G401 (cell line): ENCODE measurements around the gene HDAC7. TPM values are rescaled to one million over a fixed set of nuclear protein-coding genes. Genes with fewer than 3 reads are reported as not detected.
"Not testable (repeated sequence)": the region's sequence is repeated elsewhere in the genome, so short reads cannot be mapped to it uniquely, and the experiment has no call there.

ENCODE experiments used
- DNase-seq: peaks from one replicate; pipeline ENCODE4 v3.0.0-alpha.2; 2015; ENCODE audit warnings: low spot score
- in situ Hi-C: cut with HindIII; loops from 2 replicates; pipeline ENCODE4 v1.10.0; 2016; ENCODE audit warnings: low sequenced_read_pairs, mixed read lengths
- total RNA-seq: library from RNA; depleted of rRNA; stranded (reverse); fragments of >200 nt; shearing (Covaris generic); gene quantifications from 2 replicates; pipeline ENCODE4 v1.2.3, GENCODE V29; 2014

Gene HDAC7
- total RNA-seq, 1 experiment from 2014 or later, result 46.8 TPM

GRCh38 chr12:47817272-47818006 lies 2.3 kb downstream of the HDAC7 start:
- DNase-seq, result no peak
- in situ Hi-C loops, result no loop called here

- no peak for DNase-seq
- in situ Hi-C loops, result no loop called here
Observed at GRCh38 chr12:47816403-47817271, 3.1 kb downstream of the HDAC7 start.

GRCh38 chr12:47815447-47815846 lies 4.3 kb downstream of the HDAC7 start:
- in situ Hi-C loops, result not testable (repeated sequence)

DNA sequence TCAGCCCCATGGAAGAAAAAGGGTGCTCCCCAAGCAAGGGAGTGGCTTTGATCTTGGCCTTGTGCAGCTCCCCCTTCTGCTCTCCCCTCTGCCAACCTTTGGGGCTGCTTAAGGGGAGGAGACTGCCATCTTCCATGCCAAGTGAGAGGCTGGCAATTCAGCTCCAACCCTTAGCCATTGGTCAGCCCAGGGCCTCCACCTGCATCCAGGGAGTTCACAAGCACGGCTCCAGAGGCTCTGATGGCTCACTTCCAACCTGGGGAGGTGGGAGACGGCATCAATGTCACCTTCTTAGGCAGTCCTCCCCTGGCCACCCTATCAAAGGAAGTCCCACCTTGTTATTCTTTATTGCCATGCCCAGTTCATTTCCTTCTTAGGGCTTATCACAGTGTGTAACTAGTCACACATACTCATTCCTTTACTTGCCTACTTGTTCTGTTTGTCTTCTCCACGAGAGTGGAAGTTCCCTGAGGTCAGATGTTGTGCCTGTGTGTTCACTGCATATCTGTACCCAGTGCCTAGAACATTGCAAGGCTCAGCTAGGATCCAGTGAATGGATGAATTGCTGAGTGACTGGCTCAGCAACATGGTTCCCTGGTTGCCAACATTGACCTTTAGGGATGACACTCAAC lies 5.0 kb downstream of the HDAC7 start:
- no peak for DNase-seq
- in situ Hi-C loops, result no loop called here

More at GRCh38 chr12:47815447-47815846, 4.3 kb downstream of the HDAC7 start:
- DNase-seq, result not testable (repeated sequence)

DNA sequence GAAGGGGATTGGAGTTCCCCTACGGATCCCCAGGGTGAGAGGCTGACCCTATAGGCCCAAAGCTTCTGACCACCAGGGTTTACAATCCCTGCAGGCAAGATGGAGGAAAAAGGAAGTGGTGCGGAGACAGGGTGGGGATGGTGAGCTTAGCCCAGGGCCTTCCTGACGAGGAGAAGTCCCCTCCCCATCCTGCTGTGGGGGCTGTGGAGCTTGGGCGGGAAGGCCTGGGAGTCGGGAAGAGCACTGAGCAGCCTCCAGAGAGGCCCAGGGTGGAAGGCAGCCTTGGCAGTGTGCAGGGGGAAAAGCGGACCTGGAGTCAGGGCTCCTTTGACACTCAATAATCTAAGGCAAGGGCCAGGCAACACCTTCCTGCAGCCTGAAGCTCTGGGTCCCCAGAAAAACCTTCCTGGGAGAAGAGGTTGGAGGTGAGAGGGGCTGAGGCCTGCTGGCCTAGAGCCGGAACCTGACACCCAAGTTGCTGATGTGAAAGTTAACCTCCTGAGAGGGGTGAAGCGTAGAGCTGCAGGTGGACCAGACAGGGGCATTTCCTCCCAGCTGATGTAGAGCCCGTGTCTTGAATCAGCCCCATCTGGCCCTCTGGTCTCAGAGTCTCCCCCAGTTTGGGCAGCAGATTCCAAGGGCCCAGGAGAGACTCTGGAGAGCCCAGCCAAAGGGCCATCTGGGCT lies 6.0 kb downstream of the HDAC7 start:
- in situ Hi-C loops, result no loop called here
- DNase-seq, result no peak

GRCh38 chr12:47812797-47813510 lies 6.7 kb downstream of the HDAC7 start:
- peak; percentile 50 for DNase-seq
- in situ Hi-C loops, result no loop called here

- in situ Hi-C loops, result no loop called here
- no peak for DNase-seq
Observed at GRCh38 chr12:47811581-47812484, 7.9 kb downstream of the HDAC7 start.

DNA sequence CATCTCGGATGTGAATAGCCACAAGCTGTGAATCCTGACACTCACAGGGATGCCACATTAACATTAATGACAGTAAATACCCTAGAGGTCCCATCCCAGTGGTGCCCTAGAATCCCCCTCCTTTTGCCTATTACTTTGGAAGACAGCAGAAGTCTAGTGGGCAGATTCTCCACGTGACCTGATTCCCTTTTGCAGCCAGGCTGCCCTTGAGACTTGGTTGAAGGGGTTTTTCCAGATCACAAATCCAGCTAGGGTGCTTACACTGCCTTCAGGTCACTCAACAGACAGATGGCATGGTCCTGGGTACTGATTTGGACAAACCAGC lies 8.7 kb downstream of the HDAC7 start:
- in situ Hi-C loops, result no loop called here
- DNase-seq, result no peak

- DNase-seq, in situ Hi-C loops: not testable (repeated sequence)
Observed at GRCh38 chr12:47809518-47809917, 10.2 kb downstream of the HDAC7 start.

DNA sequence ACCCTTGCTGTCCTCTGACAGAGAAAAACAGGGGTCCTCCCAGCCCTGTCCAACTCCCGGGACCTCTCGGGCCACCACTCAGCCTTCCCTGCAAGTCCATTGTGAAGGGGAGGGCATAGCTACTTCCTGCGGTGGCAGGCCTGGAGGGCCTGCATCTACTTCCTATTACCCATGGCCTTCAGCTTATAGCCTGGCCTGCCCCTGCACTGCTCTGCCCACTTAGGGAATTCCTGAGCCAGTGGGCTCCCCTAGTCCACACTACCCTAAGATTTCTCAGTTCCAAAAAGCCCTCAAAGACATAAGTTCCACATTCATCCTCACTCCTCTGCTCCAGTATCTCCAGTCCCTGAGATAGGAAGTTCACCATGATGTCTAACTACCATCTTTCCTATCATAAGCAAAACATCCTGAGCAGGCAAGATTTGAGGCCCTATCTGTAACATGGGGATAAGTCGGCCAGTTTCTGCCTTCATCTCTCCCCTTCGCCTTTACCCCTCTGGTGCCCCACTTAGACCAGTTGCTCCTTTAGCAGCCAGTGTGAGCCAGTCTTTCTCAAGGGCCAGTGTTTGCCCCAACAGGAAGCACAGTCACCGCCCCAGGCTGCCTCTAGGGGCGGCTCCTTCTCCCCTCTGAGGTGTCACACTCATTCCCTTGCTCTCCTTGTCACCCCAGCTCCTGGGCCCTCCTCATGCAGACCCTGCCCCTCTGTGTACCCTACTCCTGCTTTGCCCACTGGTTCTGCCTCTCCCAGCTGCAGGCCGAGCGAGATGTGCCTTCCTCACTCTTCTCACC lies 10.9 kb downstream of the HDAC7 start:
- in situ Hi-C loops, result no loop called here
- no peak for DNase-seq

DNA sequence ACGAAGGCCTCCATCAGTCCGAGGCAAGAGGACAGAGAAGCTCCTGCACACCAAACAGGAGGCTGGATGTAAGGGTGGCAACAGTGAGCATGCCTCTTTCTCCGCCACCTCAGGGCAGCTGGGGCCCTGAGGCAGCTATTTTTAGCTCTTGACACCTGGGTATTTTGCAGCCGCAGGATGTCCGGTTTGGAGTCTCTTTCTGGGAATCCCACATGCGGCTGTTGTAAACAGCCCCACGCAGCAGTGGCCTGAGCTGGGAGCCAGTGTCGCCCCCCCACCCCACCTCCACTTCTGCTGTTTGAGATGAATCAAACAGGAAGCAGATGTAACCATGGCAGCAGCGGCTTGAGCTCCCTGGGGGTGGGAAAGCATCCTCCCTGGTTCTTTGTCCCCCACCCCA lies 11.7 kb downstream of the HDAC7 start:
- in situ Hi-C loops, result no loop called here
- DNase-seq, result peak; percentile 35

DNA sequence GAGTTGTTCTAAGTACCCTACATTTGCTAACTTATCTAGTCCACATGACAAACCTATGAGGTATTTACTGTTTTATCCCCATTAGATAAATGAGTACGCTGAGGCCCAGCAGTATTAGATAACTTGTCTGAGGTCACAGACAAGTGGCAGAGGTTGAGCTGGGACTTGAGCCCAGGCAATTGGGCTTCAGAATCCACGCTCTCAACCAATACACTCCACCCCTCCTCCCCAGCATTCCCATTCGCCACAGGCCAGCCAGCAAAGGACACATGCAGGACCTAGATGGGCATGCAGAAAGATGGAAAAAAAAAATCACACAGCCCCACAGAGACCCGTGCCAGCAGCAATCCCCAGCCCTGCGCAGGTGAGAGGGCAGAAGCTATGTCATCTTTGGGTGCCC lies 12.4 kb downstream of the HDAC7 start:
- in situ Hi-C loops, result no loop called here
- DNase-seq, result no peak

DNA sequence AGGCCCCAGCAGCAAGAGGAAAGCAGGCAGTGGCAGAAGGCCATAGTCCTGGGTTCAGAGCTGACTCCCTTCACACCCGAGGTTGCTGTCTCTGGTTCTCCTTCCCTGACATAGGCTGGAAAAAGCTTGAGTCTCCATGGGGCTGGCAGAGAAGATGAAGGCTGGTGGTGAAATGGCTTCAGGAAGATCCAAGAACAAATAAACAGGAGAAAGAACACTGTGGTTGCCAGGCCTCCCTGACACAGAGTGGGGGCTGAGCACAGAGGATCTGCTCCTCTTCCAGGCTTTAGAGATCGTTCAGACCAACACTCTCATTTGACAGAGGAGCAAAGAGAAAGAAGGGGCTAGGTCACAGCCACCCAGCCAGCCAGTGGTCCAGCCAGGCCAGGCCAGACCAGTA lies 14.3 kb downstream of the HDAC7 start:
- no peak for DNase-seq
- in situ Hi-C loops, result no loop called here

GRCh38 chr12:47804171-47804570 lies 15.5 kb downstream of the HDAC7 start:
- in situ Hi-C loops, result no loop called here
- DNase-seq, result no peak

DNA sequence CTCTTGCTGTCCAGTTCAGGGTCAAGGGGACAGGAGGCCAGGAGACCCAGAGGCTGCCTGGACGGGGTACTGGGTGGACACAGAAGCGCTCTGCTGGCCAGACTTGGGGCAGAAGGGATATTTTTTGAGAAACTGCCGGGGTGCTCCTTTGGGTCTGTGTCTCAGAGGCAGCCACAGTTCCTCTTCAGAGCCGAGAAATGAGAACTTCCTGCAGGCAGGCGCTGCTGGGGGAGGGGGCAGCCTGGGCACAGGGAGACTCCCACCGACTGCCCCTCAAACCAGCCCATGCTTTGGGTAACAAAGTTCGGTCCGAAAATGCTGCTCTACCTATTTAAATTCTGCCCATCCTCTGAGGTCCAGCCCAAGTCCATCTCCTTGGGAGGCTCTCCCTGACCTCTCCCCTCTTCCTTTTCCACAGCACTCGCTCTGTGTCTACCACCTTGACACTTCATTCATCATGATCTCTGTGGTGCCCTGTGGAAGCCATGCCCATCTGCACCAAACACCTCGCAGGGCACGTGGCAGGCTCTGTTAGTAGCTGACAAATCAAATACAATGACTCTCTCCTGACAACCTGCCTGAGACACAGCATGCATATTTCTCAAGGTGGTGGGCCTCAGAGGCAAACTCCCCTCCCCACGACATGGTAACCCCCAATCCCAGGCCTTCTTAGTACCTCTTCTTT lies 16.4 kb downstream of the HDAC7 start:
- no peak for DNase-seq
- in situ Hi-C loops, result no loop called here

GRCh38 chr12:47802312-47802711 lies 17.4 kb downstream of the HDAC7 start:
- in situ Hi-C loops, result no loop called here
- no peak for DNase-seq

DNA sequence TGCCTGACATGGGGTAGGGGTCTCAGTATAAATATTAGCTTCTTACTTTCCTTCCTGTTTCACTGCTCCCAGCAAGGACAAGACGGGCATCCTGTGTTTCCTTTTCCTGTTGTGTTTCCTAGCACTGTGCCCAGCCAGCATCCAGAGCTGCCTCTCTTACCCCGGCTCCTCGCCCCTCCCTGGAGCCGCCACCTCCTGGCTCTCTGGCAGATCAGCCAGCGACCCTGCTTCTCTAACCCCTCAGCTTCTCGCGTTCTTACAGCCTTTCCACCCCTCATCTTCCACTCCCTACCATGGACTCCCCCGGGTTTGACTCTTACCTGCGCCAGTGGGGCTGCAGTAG lies 17.8 kb downstream of the HDAC7 start:
- in situ Hi-C loops, result no loop called here
- no peak for DNase-seq
